A549 (cell line): ENCODE results near the gene CDC27. TPM values are rescaled to one million over a fixed set of nuclear protein-coding genes. Genes with fewer than 3 reads are reported as not detected.
A peak's percentile ranks its signal among the peaks of the same experiment; 100 is the strongest.
"Not testable (repeated sequence)": the region's sequence is repeated elsewhere in the genome, so short reads cannot be mapped to it uniquely, and the experiment has no call there.

Experiments used
- ATAC-seq, 2 experiments: fragments of 200-7000 bp in 1 of 2; fragments of >200 bp in 1 of 2; cut with Nextera tagmentation in 1 of 2; cut with Tn5 transposase in 1 of 2; 3 replicates each; pipeline versions ENCODE4 v1.8.0 to v1.9.1; 2018 to 2020; ENCODE audit warnings: mild to moderate bottlenecking in 1 of 2, moderate library complexity in 1 of 2
- CTCF ChIA-PET: fragments of 300-600 bp; sonication (Branson Sonifier 250); formaldehyde crosslinking; extraction: SDS; loops from one replicate; lab custom pipeline; 2021; ENCODE audit warnings: antibody characterized with exemption, inconsistent platforms; lab: Yijun Ruan, JAX
- POLR2A ChIA-PET: fragments of 350-600 bp; formaldehyde crosslinking; extraction: SDS; loops from one replicate; lab custom pipeline; 2021; ENCODE audit warnings: antibody characterized with exemption, inconsistent platforms; lab: Yijun Ruan, JAX
- DNase-seq, 2 experiments: peaks; one replicate each; pipeline versions ENCODE4 v3.0.0 to v3.0.0-alpha.2; 2011 to 2016; ENCODE audit warnings: low read depth in 1 of 2, low spot score in 1 of 2
- FAIRE-seq: peaks from 2 replicates; lab custom pipeline; 2011; peaks lifted over from hg19 to GRCh38; lab: Jason Lieb, UNC
- H3K27ac ChIP-seq, 2 experiments: fragments of >200 bp; sonication (Bioruptor Twin); formaldehyde crosslinking; 3 replicates each; pipeline ENCODE4 v1.5.1; 2016 to 2017
- H3K4me1 ChIP-seq: fragments of >200 bp; sonication (Bioruptor Twin); formaldehyde crosslinking; 3 replicates; pipeline ENCODE4 v1.6.1; 2016
- H3K4me2 ChIP-seq: fragments of >200 bp; sonication (Bioruptor Twin); formaldehyde crosslinking; 3 replicates; pipeline ENCODE4 v1.6.1; 2016
- H3K4me3 ChIP-seq: fragments of >200 bp; sonication (Bioruptor Twin); formaldehyde crosslinking; 3 replicates; pipeline ENCODE4 v1.5.1; 2016
- H3K9me3 ChIP-seq: fragments of >200 bp; sonication (Bioruptor Twin); formaldehyde crosslinking; 3 replicates; pipeline ENCODE4 v1.6.1; 2016
- CBX8 ChIP-seq: fragments of 200-600 bp; sonication (generic); IDR thresholded peaks from 2 replicates; pipeline ENCODE4 v1.6.1; 2016
- CEBPB ChIP-seq, 2 experiments: fragments of >200 bp in 1 of 2; sonication (Bioruptor Twin) in 1 of 2; formaldehyde crosslinking in 1 of 2; IDR thresholded peaks; 2 replicates each; pipeline ENCODE4 v1.6.1; 2012 to 2016
- EHF ChIP-seq: fragments of 250-450 bp; sonication (Bioruptor Pico); IDR thresholded peaks from 2 replicates; pipeline ENCODE4 v1.5.0; 2020; ENCODE audit warnings: mild to moderate bottlenecking
- EHMT2 ChIP-seq: fragments of 200-600 bp; sonication (generic); IDR thresholded peaks from 2 replicates; pipeline ENCODE4 v1.6.1; 2016; ENCODE audit warnings: antibody characterized with exemption, low read depth, mild to moderate bottlenecking, moderate library complexity
- EP300 ChIP-seq, 2 experiments: fragments of >200 bp; sonication (Bioruptor Twin); formaldehyde crosslinking; IDR thresholded peaks; 2 replicates in 1 of 2; 3 replicates in 1 of 2; pipeline ENCODE4 v1.6.1; 2016 to 2017
- FOSL2 ChIP-seq, 2 experiments: fragments of 450-650 bp in 1 of 2; fragments of >200 bp in 1 of 2; sonication (Bioruptor Twin) in 1 of 2; formaldehyde crosslinking; IDR thresholded peaks; 2 replicates each; pipeline versions ENCODE4 v1.5.0 to v1.6.1; 2016 to 2020; ENCODE audit warnings: mild to moderate bottlenecking in 1 of 2, moderate library complexity in 1 of 2
- FOXS1 ChIP-seq: fragments of 250-450 bp; sonication (Bioruptor Pico); IDR thresholded peaks from 2 replicates; pipeline ENCODE4 v1.5.0; 2020; ENCODE audit warnings: mild to moderate bottlenecking, moderate library complexity
- HOXB5 ChIP-seq: fragments of 250-450 bp; sonication (Bioruptor Pico); IDR thresholded peaks from 2 replicates; pipeline ENCODE4 v1.5.0; 2020; ENCODE audit warnings: mild to moderate bottlenecking, moderate library complexity
- JUN ChIP-seq, 2 experiments: fragments of >200 bp; sonication (Bioruptor Twin); formaldehyde crosslinking; IDR thresholded peaks; 2 replicates in 1 of 2; 3 replicates in 1 of 2; pipeline ENCODE4 v1.6.1; 2016 to 2017
- KDM1A ChIP-seq: fragments of 200-600 bp; sonication (generic); IDR thresholded peaks from 2 replicates; pipeline ENCODE4 v1.6.1; 2016; ENCODE audit warnings: low read depth, mild to moderate bottlenecking
- MAFK ChIP-seq: fragments of 450-650 bp; IDR thresholded peaks from 2 replicates; pipeline ENCODE4 v1.6.1; 2014; ENCODE audit not compliant: partially characterized antibody
- MAX ChIP-seq: IDR thresholded peaks from 2 replicates; pipeline ENCODE4 v1.6.1; 2012
- MAZ ChIP-seq: fragments of 150-350 bp; IDR thresholded peaks from 2 replicates; pipeline ENCODE4 v1.6.1; 2014; ENCODE audit warnings: antibody characterized with exemption, low read depth, low read length, borderline replicate concordance
- MYC ChIP-seq: IDR thresholded peaks from 2 replicates; pipeline ENCODE4 v1.6.1; 2012; ENCODE audit warnings: mild to moderate bottlenecking, inconsistent platforms, low read length, improper control_type of control experiment, borderline replicate concordance
- NPAS2 ChIP-seq: fragments of 250-450 bp; sonication (Bioruptor Pico); IDR thresholded peaks from 2 replicates; pipeline ENCODE4 v1.8.0; 2022; ENCODE audit warnings: mild to moderate bottlenecking, moderate library complexity, borderline replicate concordance
- PHF8 ChIP-seq: fragments of 200-600 bp; sonication (generic); IDR thresholded peaks from 2 replicates; pipeline ENCODE4 v1.6.1; 2016; ENCODE audit warnings: low read depth, mild to moderate bottlenecking, antibody characterized with exemption, moderate library complexity, borderline replicate concordance
- RAD21 ChIP-seq, 2 experiments: fragments of >200 bp in 1 of 2; sonication (Bioruptor Twin) in 1 of 2; formaldehyde crosslinking in 1 of 2; IDR thresholded peaks in 1 of 2; conservative IDR thresholded peaks in 1 of 2; 2 replicates in 1 of 2; 3 replicates in 1 of 2; pipeline ENCODE4 v1.6.1; 2012 to 2018; ENCODE audit warnings: inconsistent platforms in 1 of 2
- RFX5 ChIP-seq: fragments of 450-650 bp; IDR thresholded peaks from 2 replicates; pipeline ENCODE4 v1.7.1; 2014; ENCODE audit warnings: antibody characterized with exemption, mild to moderate bottlenecking, moderate library complexity
- RNF2 ChIP-seq: fragments of 200-600 bp; sonication (generic); IDR thresholded peaks from 2 replicates; pipeline ENCODE4 v1.6.1; 2016; ENCODE audit warnings: low read depth, mild to moderate bottlenecking, antibody characterized with exemption, moderate library complexity, borderline replicate concordance
- TFCP2L1 ChIP-seq: fragments of 250-450 bp; sonication (Bioruptor Pico); IDR thresholded peaks from 2 replicates; pipeline ENCODE4 v1.5.0; 2021; ENCODE audit warnings: mild to moderate bottlenecking
- TP53 ChIP-seq: fragments of 250-450 bp; sonication (Bioruptor Pico); IDR thresholded peaks from 2 replicates; pipeline ENCODE4 v1.5.0; 2021; ENCODE audit warnings: mild to moderate bottlenecking, moderate library complexity
- USF2 ChIP-seq: fragments of 450-650 bp; IDR thresholded peaks from 2 replicates; pipeline ENCODE4 v1.6.1; 2014; ENCODE audit warnings: antibody characterized with exemption
- ZC3H11A ChIP-seq: fragments of 450-650 bp; IDR thresholded peaks from 2 replicates; pipeline ENCODE4 v1.6.1; 2014; ENCODE audit warnings: antibody characterized with exemption, mild to moderate bottlenecking
- ZFP36 ChIP-seq: fragments of 450-650 bp; IDR thresholded peaks from 2 replicates; pipeline ENCODE4 v1.6.1; 2014; ENCODE audit warnings: borderline replicate concordance; ENCODE audit not compliant: partially characterized antibody
- WGBS: methylation state at CpG from one replicate; pipeline ENCODE4 v1.1.6; 2017; ENCODE audit errors: missing lambda C conversion rate; 5-methylcytosine and 5-hydroxymethylcytosine counted together
- polyA plus RNA-seq, 4 experiments: library from polyadenylated mRNA; depleted of rRNA in 3 of 4; stranded (reverse); fragments of >200 nt; fragmentation: RNase III in 1 of 4; extraction: RNeasy Plus Mini Kit Qiagen cat#74134 plus additional on column Dnase treatment in 1 of 4; gene quantifications; 2 replicates in 3 of 4; 3 replicates in 1 of 4; pipeline ENCODE4 v1.2.3, GENCODE V29; 2011 to 2017
- TF ChIP-seq, protein P1 (sequence below): fragments of 250-450 bp; sonication (Bioruptor Pico); IDR thresholded peaks from 2 replicates; pipeline ENCODE4 v1.5.0; 2020; ENCODE audit warnings: low read depth, mild to moderate bottlenecking, moderate library complexity
- TF ChIP-seq, protein P2 (sequence below): fragments of >200 bp; sonication (Bioruptor Twin); formaldehyde crosslinking; IDR thresholded peaks from 2 replicates; pipeline ENCODE4 v1.6.1; 2016

CDC27 gene
- polyA plus RNA-seq, 2 of the 4 experiments (the other 2 are of a cell fraction) = 88.0 to 150 TPM

GRCh38 chr17:47188271-47188875, 722 bp downstream of the CDC27 start:
- Histone ChIP-seq H3K4me3 (peak overlapping the region; percentile 75), H3K9me3 (no peaks in the 10 kb centered on the region), H3K27ac (peak overlapping the region; percentile 84 to 90), H3K4me2 (peak overlapping the region; percentile 96), H3K4me1 (peaks cover 41% of the 10 kb centered on the region)
- no peak for FAIRE-seq
- WGBS = 3% methylated on average over 15 of the region's 15 CpGs
- ChIA-PET CTCF (interaction anchor here (1.6 to 3.6 kb wide), 2 partner anchors 11 to 41 kb away, joined by 5 to 17 read pairs; no protein-coding TSS in a partner anchor), POLR2A (interaction anchor here (0.6 kb wide), 1 partner anchor 39 kb away, joined by 3 read pairs; no protein-coding TSS in a partner anchor)
- peak; percentile 10 to 31; a peak in 3 of 6 replicates for ATAC-seq
- peak; percentile 24 to 54 for DNase-seq
- peak in 1 of 2 experiments; percentile 67; a peak in 2 of 5 replicates for TF ChIP-seq JUN (IDR thresholded peaks at IDR 0.05)
- TF ChIP-seq, protein P1, sequence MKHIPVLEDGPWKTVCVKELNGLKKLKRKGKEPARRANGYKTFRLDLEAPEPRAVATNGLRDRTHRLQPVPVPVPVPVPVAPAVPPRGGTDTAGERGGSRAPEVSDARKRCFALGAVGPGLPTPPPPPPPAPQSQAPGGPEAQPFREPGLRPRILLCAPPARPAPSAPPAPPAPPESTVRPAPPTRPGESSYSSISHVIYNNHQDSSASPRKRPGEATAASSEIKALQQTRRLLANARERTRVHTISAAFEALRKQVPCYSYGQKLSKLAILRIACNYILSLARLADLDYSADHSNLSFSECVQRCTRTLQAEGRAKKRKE = no peak

DNA sequence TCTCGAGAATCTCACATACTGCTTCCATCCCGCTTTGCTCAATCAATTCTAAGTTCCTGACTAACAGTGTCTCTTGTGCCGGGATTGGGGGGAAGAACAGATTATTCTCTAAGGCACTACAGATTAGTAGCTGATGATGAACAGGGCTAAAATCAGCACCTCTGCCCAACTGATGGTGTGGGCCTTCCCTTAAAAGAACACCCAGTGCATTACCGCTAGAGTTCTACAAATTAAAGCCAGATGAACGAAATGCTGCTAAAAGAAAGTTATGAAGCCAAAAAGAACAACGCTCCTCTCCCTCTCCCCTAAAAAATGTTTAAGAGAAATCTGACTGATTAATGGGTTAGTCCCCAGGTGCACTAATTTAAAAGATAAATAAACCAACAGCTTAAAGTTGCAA, 4.4 kb downstream of the CDC27 start:
- Histone ChIP-seq H3K27ac (no peak overlapping the region), H3K4me1 (peaks cover 51% of the 10 kb centered on the region), H3K4me2 (no peak overlapping the region), H3K9me3 (no peaks in the 10 kb centered on the region), H3K4me3 (no peak overlapping the region)
- no peak for TF ChIP-seq TFCP2L1 (CRISPR knock-in tag)
- no peak for TF ChIP-seq MYC
- no peak for TF ChIP-seq CBX8
- TF ChIP-seq ZFP36 = no peak
- TF ChIP-seq, protein P2, sequence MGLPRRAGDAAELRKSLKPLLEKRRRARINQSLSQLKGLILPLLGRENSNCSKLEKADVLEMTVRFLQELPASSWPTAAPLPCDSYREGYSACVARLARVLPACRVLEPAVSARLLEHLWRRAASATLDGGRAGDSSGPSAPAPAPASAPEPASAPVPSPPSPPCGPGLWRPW = no peak
- no peak for TF ChIP-seq CEBPB (IDR thresholded peaks at IDR 0.05)
- TF ChIP-seq RNF2 = no peak
- no peak for TF ChIP-seq EHF (CRISPR knock-in tag)
- TF ChIP-seq FOSL2 (IDR thresholded peaks at IDR 0.05) = no peak
- no peak for TF ChIP-seq FOSL2 (CRISPR knock-in tag; IDR thresholded peaks at IDR 0.05)
- TF ChIP-seq HOXB5 (CRISPR knock-in tag) = no peak
- TF ChIP-seq TP53 (CRISPR knock-in tag) = no peak
- TF ChIP-seq JUN (IDR thresholded peaks at IDR 0.05) = no peak
- no peak for TF ChIP-seq KDM1A
- no peak for TF ChIP-seq FOXS1 (CRISPR knock-in tag)
- no peak for TF ChIP-seq RAD21 (conservative IDR thresholded peaks at IDR 0.05 in 1 of 2, IDR thresholded peaks at IDR 0.05 in 1 of 2)
- ChIA-PET CTCF (interaction anchor here (1.1 to 1.8 kb wide), 3 partner anchors 10 to 131 kb away, joined by 3 to 6 read pairs (median 3); no protein-coding TSS in a partner anchor), POLR2A (no interaction called here)
- no peak for DNase-seq
- WGBS = 94% methylated on average over 6 of the region's 6 CpGs
- no peak for FAIRE-seq
- ATAC-seq = no peak

DNA sequence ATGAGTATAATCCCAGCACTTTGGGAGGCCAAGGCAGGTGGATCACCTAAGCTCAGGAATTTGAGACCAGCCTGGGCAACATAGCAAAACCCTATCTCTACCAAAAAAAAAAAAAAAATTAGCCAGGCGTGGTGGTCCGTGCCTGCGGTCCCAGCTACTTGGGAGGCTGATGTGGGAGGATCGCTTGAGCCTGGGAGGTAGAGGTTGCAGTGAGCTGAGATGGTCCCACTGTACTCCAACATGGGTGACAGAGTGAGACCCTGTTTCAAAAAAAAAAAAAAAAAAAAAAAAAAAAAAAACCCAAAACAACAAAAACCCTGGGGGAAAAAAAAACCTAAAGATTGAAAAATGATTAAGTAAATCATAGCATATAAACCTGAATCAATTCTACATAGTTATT, 8.1 kb downstream of the CDC27 start:
- CTCF ChIA-PET = interaction anchor here (0.8 to 1.1 kb wide), 3 partner anchors 9 to 238 kb away, joined by 3 read pairs; no protein-coding TSS in a partner anchor
- H3K9me3 ChIP-seq, H3K27ac ChIP-seq, H3K4me3 ChIP-seq, POLR2A ChIA-PET, DNase-seq, ATAC-seq, FAIRE-seq, H3K4me2 ChIP-seq: not testable (repeated sequence)
- 95% methylated on average over 4 of the region's 4 CpGs for WGBS
- H3K4me1 ChIP-seq = peaks cover 32% of the 10 kb centered on the region; the same call in 2 of the 3 replicates

GRCh38 chr17:47180337-47180736, 8.8 kb downstream of the CDC27 start:
- ATAC-seq (no peak), DNase-seq (no peak), FAIRE-seq (no peak)
- H3K4me2 ChIP-seq = no peak overlapping the region
- H3K4me3 ChIP-seq = no peak overlapping the region
- H3K4me1 ChIP-seq = peaks cover 29% of the 10 kb centered on the region; the same call in 2 of the 3 replicates
- H3K27ac ChIP-seq = no peak overlapping the region
- H3K9me3 ChIP-seq = no peaks in the 10 kb centered on the region
- CTCF ChIA-PET = no interaction called here
- POLR2A ChIA-PET = no interaction called here
- TF ChIP-seq MAFK (no peak), EHMT2 (no peak), MAZ (no peak), MAX (no peak), NPAS2 (CRISPR knock-in tag) (no peak), PHF8 (no peak), ZC3H11A (no peak), RFX5 (no peak), EP300 (IDR thresholded peaks at IDR 0.05) (no peak), USF2 (no peak)
- 78% methylated on average over 1 of the region's 1 CpG for WGBS
